OCI-LY7 (cell line): Measurements from ENCODE around the gene MAP3K10. TPM values are rescaled to one million over a fixed set of nuclear protein-coding genes. Genes with fewer than 3 reads are reported as not detected.

Experiments
- BruUV-seq: library from RNA; stranded (reverse); fragments of 400-500 nt; replicated peaks from 2 replicates; lab custom pipeline; 2021; lab: Mats Ljungman, UMichigan
- CTCF ChIA-PET: fragments of 300-600 bp; sonication (Branson Sonifier 250); formaldehyde crosslinking; loops from one replicate; lab custom pipeline; 2022; ENCODE audit warnings: antibody characterized with exemption; ENCODE audit not compliant: unreplicated experiment; lab: Charles Lee
- POLR2A ChIA-PET: fragments of 300-600 bp; sonication (Branson Sonifier 250); formaldehyde crosslinking; loops from one replicate; lab custom pipeline; 2022; ENCODE audit warnings: antibody characterized with exemption; lab: Charles Lee
- DNase-seq: peaks from one replicate; pipeline ENCODE4 v3.0.0-alpha.2; 2015; ENCODE audit warnings: low spot score
- H2AFZ ChIP-seq: fragments of 200-600 bp; sonication (generic), shearing (Covaris generic); 2 replicates; pipeline ENCODE4 v1.6.1; 2014; ENCODE audit warnings: mild to moderate bottlenecking, antibody characterized with exemption, low read length, moderate library complexity
- H3K27ac ChIP-seq: fragments of 200-600 bp; sonication (generic); 2 replicates; pipeline ENCODE4 v1.5.1; 2014; ENCODE audit warnings: mixed run types, low read depth, mild to moderate bottlenecking, moderate library complexity, low read length, inconsistent platforms; ENCODE audit not compliant: poor library complexity, severe bottlenecking
- H3K36me3 ChIP-seq: fragments of 200-600 bp; sonication (generic); 2 replicates; pipeline ENCODE4 v1.6.1; 2014; ENCODE audit warnings: mild to moderate bottlenecking, antibody characterized with exemption, low read length, moderate library complexity, mixed read lengths; ENCODE audit not compliant: insufficient read depth
- H3K4me1 ChIP-seq: fragments of 200-600 bp; sonication (generic); 2 replicates; pipeline ENCODE4 v1.5.1; 2014; ENCODE audit warnings: mild to moderate bottlenecking, low read length; ENCODE audit not compliant: insufficient read depth, poor library complexity, severe bottlenecking
- H3K4me2 ChIP-seq: fragments of 200-600 bp; sonication (generic); 2 replicates; pipeline ENCODE4 v1.6.1; 2014; ENCODE audit warnings: mild to moderate bottlenecking, low read length
- H3K4me3 ChIP-seq: fragments of 200-600 bp; sonication (generic); 2 replicates; pipeline ENCODE4 v1.5.1; 2014; ENCODE audit warnings: mild to moderate bottlenecking, low read depth, low read length; ENCODE audit not compliant: poor library complexity, severe bottlenecking
- H3K79me2 ChIP-seq: fragments of 200-600 bp; sonication (generic); 2 replicates; pipeline ENCODE4 v1.6.1; 2016; ENCODE audit warnings: low read depth, mild to moderate bottlenecking, low read length, moderate library complexity, mixed read lengths; ENCODE audit not compliant: insufficient read depth
- H3K9me2 ChIP-seq: fragments of 200-600 bp; sonication (generic); 2 replicates; pipeline ENCODE4 v1.6.1; 2016; ENCODE audit warnings: mild to moderate bottlenecking, low read length, mixed read lengths; ENCODE audit not compliant: insufficient read depth
- H3K9me3 ChIP-seq: fragments of 200-600 bp; sonication (generic); 2 replicates; pipeline ENCODE4 v1.6.1; 2014; ENCODE audit warnings: mild to moderate bottlenecking, mixed run types, low read length, mixed read lengths
- H4K20me1 ChIP-seq: fragments of 200-600 bp; sonication (generic); 2 replicates; pipeline ENCODE4 v1.6.1; 2014; ENCODE audit warnings: mild to moderate bottlenecking, antibody characterized with exemption, low read length, moderate library complexity, mixed read lengths; ENCODE audit not compliant: insufficient read depth
- EZH2phosphoT487 ChIP-seq: fragments of 200-600 bp; sonication (generic); IDR thresholded peaks from 2 replicates; pipeline ENCODE4 v1.6.1; 2018; ENCODE audit warnings: low read depth, borderline replicate concordance, mild to moderate bottlenecking, mixed run types, antibody characterized with exemption, low read length, moderate library complexity, mixed read lengths
- intact Hi-C: fragments of 100-400 bp; cut with micrococcal nuclease; formaldehyde crosslinking; loops from one replicate; pipeline ENCODE4 v1.10.0; 2022; ENCODE audit not compliant: unreplicated experiment
- total RNA-seq, 2 experiments: library from RNA; depleted of rRNA in 1 of 2; stranded (reverse); fragments of >200 nt in 1 of 2; shearing (Covaris generic) in 1 of 2; gene quantifications; 2 replicates each; pipeline ENCODE4 v1.2.3, GENCODE V29; 2014 to 2022
- TF ChIP-seq, protein P1 (sequence below): fragments of 200-600 bp; sonication (generic); conservative IDR thresholded peaks from 2 replicates; pipeline ENCODE4 v1.5.1; 2014; ENCODE audit warnings: mild to moderate bottlenecking, antibody characterized with exemption, low read length, moderate library complexity, mixed read lengths

MAP3K10 gene
- total RNA-seq, 2 experiments from 2014 or later = 20.6 to 32.5 TPM

DNA sequence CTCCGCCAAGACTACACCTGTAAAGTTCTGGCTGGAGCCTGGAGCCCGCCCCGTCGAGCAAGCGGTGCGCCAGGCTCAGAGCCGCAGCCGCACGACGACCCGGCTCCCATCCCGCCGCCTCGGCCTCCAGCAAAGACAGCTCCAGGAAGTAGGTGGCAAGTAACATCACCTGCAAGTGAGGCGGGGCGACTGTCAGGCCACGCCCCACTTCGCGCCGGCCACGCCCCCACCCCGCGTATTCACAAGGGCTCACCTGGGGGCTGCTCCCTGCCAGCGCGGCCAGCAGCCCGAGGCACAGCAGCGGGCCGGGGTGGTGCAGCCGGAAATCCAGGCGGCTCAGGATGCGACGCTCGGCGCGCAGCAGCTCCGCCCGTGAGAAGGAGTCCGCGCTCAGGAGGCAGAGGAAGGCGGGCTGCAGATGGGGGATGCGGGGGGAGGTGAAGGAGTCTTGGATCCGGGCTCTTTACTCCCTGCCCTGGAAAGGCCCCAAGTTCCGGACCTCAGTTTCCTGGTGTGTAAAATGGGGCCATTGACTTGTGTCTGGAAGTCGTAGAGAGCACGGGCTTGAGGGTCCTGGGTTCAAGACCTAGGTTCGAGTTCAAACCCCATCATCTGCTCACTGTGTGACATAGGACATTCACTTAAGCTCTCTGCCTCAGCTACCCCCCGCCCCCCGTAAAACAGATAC is 32.1 kb downstream of the MAP3K10 start:
- Histone ChIP-seq H3K4me3 (no peak overlapping the region), H3K4me1 (no peaks in the 10 kb centered on the region), H3K27ac (no peak overlapping the region), H3K4me2 (no peak overlapping the region), H3K9me3 (0 out of 2 replicates have a peak, but pooled peaks cover 4% of the 10 kb centered on the region), H3K9me2 (no peaks in the 10 kb centered on the region), H3K36me3 (no peaks in the 10 kb centered on the region), H4K20me1 (no peaks in the 10 kb centered on the region), H2AFZ (no peak overlapping the region), H3K79me2 (no peaks in the 10 kb centered on the region)
- CTCF ChIA-PET = interaction anchor here (0.5 kb wide), 1 partner anchor 18 kb away, joined by 4 read pairs; no protein-coding TSS in a partner anchor
- intact Hi-C loops = no loop called here
- DNase-seq = no peak
- BruUV-seq = no TSS peak
- POLR2A ChIA-PET = no interaction called here
- TF ChIP-seq EZH2phosphoT487 = no peak
- TF ChIP-seq, protein P1, sequence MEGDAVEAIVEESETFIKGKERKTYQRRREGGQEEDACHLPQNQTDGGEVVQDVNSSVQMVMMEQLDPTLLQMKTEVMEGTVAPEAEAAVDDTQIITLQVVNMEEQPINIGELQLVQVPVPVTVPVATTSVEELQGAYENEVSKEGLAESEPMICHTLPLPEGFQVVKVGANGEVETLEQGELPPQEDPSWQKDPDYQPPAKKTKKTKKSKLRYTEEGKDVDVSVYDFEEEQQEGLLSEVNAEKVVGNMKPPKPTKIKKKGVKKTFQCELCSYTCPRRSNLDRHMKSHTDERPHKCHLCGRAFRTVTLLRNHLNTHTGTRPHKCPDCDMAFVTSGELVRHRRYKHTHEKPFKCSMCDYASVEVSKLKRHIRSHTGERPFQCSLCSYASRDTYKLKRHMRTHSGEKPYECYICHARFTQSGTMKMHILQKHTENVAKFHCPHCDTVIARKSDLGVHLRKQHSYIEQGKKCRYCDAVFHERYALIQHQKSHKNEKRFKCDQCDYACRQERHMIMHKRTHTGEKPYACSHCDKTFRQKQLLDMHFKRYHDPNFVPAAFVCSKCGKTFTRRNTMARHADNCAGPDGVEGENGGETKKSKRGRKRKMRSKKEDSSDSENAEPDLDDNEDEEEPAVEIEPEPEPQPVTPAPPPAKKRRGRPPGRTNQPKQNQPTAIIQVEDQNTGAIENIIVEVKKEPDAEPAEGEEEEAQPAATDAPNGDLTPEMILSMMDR = no peak

DNA sequence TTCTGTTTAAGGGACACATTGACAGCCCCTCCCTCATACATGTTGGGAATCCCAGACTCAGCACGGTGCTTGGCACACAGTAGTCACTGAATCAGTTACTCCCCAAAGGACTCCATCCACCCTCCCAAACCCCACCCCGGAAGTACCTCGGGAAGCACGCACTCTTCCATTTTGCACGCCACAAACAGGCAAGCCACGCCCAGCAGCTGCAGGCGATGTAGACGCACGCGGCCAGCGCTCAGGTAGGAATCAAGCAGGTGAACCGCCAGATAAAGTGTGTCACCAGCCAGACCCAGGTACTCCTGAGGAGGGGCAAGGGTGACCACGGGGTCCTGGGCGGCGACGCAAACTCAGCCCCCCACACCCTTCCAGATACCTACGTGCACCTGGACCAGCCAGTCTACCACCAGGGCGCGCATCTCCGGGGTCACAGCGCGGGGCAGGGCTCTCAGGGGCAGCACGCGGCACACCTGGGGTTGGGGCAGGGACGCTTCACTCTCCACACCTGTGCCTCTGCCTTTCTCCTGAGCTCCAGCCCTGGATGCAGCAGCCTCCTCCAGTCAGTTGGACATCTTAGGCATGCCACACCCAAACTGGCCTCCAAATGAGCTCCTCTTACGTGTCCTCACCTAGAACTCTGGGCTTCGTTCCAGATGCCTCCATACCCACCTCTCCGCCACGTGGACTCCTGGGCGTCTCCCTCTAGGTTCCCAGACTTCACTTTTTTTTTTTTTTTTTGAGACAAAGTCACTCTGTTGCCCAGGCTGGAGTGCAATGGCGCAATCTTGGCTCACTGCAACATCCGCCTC is 33.3 kb downstream of the MAP3K10 start:
- H4K20me1 ChIP-seq = no peaks in the 10 kb centered on the region; the same call in 1 of the 2 replicates
- no peak for DNase-seq
- POLR2A ChIA-PET = no interaction called here
- no peaks in the 10 kb centered on the region for H3K79me2 ChIP-seq
- TF ChIP-seq, protein P1 = no peak
- TF ChIP-seq EZH2phosphoT487 = no peak
- H3K9me2 ChIP-seq = no peaks in the 10 kb centered on the region
- intact Hi-C loops = no loop called here
- no peaks in the 10 kb centered on the region for H3K4me1 ChIP-seq
- 0 out of 2 replicates have a peak, but pooled peaks cover 4% of the 10 kb centered on the region for H3K9me3 ChIP-seq
- CTCF ChIA-PET = no interaction called here
- H2AFZ ChIP-seq = no peak overlapping the region
- no peak overlapping the region for H3K4me2 ChIP-seq
- H3K27ac ChIP-seq = no peak overlapping the region
- H3K36me3 ChIP-seq = no peaks in the 10 kb centered on the region
- no peak overlapping the region for H3K4me3 ChIP-seq
- no TSS peak for BruUV-seq
